Smooth muscle cell of the coronary artery (primary cell): ENCODE results near the gene SLC35B4. TPM values are rescaled to one million over a fixed set of nuclear protein-coding genes. Genes with fewer than 3 reads are reported as not detected.

Experiments used
- total RNA-seq: library from RNA; depleted of rRNA; stranded (reverse); fragments of >200 nt; gene quantifications from 2 replicates; pipeline ENCODE4 v1.2.3, GENCODE V29; 2014; ENCODE audit warnings: low replicate concordance

SLC35B4 gene
- 12.9 and 30.7 TPM in 2 replicates for total RNA-seq

DNA sequence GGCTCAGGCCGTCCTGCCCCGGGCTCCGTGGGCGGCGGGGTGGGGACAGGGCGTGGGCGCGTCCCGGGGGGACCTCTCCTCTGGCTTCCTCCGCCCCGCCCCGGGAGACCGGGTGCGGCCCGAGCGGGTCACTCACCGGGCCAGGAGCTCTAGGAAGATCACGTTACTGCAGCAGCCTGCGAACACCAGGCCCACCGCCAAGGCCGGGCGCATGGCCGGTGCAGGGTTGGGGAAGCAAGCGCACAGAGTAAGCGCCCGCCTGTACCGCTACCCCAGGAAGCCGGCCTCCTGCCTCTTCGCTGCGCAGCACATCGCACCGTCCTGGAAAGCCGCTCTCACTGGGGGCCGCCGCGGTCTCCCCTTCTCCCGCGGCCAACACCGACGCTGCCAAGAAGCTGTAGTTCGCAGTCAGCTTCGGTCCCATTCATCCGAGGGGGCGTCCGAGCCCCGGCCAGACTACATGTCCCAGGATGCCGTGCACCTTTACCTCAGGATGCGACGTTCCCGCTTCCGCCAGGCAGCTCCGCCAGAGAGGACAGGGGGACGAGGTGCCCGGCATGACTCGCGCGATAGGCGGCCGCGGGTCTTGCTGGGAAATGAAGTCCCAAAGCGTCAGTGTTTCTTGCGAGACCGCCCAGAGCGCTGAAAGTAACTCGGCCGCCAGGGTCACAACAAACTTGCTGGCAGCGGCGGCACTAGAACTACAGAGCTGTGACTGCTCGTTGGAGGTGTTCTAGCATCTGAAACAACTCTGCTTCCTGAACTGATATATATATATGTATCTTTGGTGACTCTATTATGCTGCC lies at the start of gene SLC35B4:
Gene SLC35B4, minus strand, starts transcription at position 392 of the 806 bp plus-strand sequence. Its CDS starts 179 bp downstream, at position 213.

Other genes with a start within 250 kb of the SLC35B4 start
- 0.08 TPM in 1 of 2 replicates, not detected in the other for gene LRGUK, start 189.6 kb downstream of the SLC35B4 start, total RNA-seq
- 59.8 and 94.3 TPM in 2 replicates for gene AKR1B1, start 142.2 kb upstream of the SLC35B4 start, total RNA-seq
- 0.83 and 1.4 TPM in 2 replicates for gene AKR1B10, start 210.6 kb upstream of the SLC35B4 start, total RNA-seq
- not detected in 2 replicates for gene AKR1B15, start 232.2 kb upstream of the SLC35B4 start, total RNA-seq